Measurements from ENCODE around the gene NOP10. TPM values are rescaled to one million over a fixed set of nuclear protein-coding genes. Genes with fewer than 3 reads are reported as not detected.
"Not testable (repeated sequence)": the region's sequence is repeated elsewhere in the genome, so short reads cannot be mapped to it uniquely, and the experiment has no call there.

The NOP10 gene
- total RNA-seq, 3 donors from 2014 or later (not counting 1 experiment from before 2014, with no cell fraction given): 56.6 to 69.9 (median 56.7) TPM

DNA sequence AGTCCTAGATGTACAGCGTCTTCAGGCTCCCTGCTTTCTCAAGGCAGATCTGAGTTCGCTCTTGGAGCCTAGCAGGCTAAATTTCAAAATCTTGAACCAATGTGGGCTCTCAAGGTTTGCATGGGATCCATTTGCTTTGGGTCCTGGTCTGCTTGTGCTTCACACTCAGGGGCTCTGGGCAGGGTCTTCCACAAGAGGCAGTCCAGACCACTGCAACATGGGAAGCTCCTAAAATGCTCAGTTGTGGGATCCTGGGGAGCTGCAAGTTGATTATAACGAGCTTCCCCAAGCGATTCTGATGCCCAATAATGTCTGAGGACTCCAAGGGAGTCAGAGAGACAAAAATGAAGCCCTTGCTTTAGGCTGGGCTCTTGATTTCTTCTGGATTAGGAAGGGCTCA, 6.8 kb upstream of the NOP10 start:
- no peak overlapping the region for H3K27ac Mint-ChIP-seq
- H3K27me3 Mint-ChIP-seq (ENCODE audit: low read depth in 2 of 2): peaks cover 0 to 3% of the 10 kb centered on the region in 2 donors
- intact Hi-C loops (cut with micrococcal nuclease): no loop called here
- H3K4me1 Mint-ChIP-seq: no peaks in the 10 kb centered on the region
- DNase-seq (no peak), ATAC-seq (no peak)
- peaks cover 2% of the 10 kb centered on the region for H3K36me3 ChIP-seq (ENCODE audit: control insufficient read depth, insufficient read depth, low read length)
- TF ChIP-seq, protein P1, sequence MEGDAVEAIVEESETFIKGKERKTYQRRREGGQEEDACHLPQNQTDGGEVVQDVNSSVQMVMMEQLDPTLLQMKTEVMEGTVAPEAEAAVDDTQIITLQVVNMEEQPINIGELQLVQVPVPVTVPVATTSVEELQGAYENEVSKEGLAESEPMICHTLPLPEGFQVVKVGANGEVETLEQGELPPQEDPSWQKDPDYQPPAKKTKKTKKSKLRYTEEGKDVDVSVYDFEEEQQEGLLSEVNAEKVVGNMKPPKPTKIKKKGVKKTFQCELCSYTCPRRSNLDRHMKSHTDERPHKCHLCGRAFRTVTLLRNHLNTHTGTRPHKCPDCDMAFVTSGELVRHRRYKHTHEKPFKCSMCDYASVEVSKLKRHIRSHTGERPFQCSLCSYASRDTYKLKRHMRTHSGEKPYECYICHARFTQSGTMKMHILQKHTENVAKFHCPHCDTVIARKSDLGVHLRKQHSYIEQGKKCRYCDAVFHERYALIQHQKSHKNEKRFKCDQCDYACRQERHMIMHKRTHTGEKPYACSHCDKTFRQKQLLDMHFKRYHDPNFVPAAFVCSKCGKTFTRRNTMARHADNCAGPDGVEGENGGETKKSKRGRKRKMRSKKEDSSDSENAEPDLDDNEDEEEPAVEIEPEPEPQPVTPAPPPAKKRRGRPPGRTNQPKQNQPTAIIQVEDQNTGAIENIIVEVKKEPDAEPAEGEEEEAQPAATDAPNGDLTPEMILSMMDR (IDR thresholded peaks at IDR 0.05): no peak
- H3K9me3 Mint-ChIP-seq: no peaks in the 10 kb centered on the region
- no peak overlapping the region for H3K27ac ChIP-seq (ENCODE audit: low read length)
- no peaks in the 10 kb centered on the region for H3K9me3 ChIP-seq (ENCODE audit: control insufficient read depth, insufficient read depth, low read length)
- no peaks in the 10 kb centered on the region for H3K36me3 Mint-ChIP-seq
- H3K4me3 ChIP-seq (ENCODE audit: low read length): no peak overlapping the region
- H3K4me1 ChIP-seq (ENCODE audit: control insufficient read depth, insufficient read depth, low read length): no peaks in the 10 kb centered on the region
- H3K27me3 ChIP-seq (ENCODE audit: control insufficient read depth, insufficient read depth, low read length): no peaks in the 10 kb centered on the region
- no peak overlapping the region for H3K4me3 Mint-ChIP-seq
- 89% methylated on average over 4 of the region's 4 CpGs for WGBS (ENCODE audit: insufficient coverage)

- intact Hi-C loops (cut with micrococcal nuclease): no loop called here
- Mint-ChIP-seq H3K4me1 (no peaks in the 10 kb centered on the region), H3K27ac (no peak overlapping the region), H3K36me3 (no peaks in the 10 kb centered on the region), H3K9me3 (no peaks in the 10 kb centered on the region), H3K27me3 (ENCODE audit: low read depth in 2 of 2) (peaks cover 0 to 3% of the 10 kb centered on the region in 2 donors), H3K4me3 (no peak overlapping the region)
- no peak overlapping the region for H3K27ac ChIP-seq (ENCODE audit: low read length)
- no peaks in the 10 kb centered on the region for H3K27me3 ChIP-seq (ENCODE audit: control insufficient read depth, insufficient read depth, low read length)
- WGBS (ENCODE audit: insufficient coverage): 80% methylated on average over 1 of the region's 1 CpG
- no peaks in the 10 kb centered on the region for H3K4me1 ChIP-seq (ENCODE audit: control insufficient read depth, insufficient read depth, low read length)
- no peak for DNase-seq
- TF ChIP-seq, protein P1 (IDR thresholded peaks at IDR 0.05): no peak
- no peak for ATAC-seq
- no peaks in the 10 kb centered on the region for H3K36me3 ChIP-seq (ENCODE audit: control insufficient read depth, insufficient read depth, low read length)
- no peak overlapping the region for H3K4me3 ChIP-seq (ENCODE audit: low read length)
- no peaks in the 10 kb centered on the region for H3K9me3 ChIP-seq (ENCODE audit: control insufficient read depth, insufficient read depth, low read length)
Observed at GRCh38 chr15:34348735-34349300, 5.9 kb upstream of the NOP10 start.

GRCh38 chr15:34347951-34348638, 5.2 kb upstream of the NOP10 start:
- WGBS (ENCODE audit: insufficient coverage): 88% methylated on average over 13 of the region's 13 CpGs
- no peaks in the 10 kb centered on the region for H3K9me3 Mint-ChIP-seq

DNA sequence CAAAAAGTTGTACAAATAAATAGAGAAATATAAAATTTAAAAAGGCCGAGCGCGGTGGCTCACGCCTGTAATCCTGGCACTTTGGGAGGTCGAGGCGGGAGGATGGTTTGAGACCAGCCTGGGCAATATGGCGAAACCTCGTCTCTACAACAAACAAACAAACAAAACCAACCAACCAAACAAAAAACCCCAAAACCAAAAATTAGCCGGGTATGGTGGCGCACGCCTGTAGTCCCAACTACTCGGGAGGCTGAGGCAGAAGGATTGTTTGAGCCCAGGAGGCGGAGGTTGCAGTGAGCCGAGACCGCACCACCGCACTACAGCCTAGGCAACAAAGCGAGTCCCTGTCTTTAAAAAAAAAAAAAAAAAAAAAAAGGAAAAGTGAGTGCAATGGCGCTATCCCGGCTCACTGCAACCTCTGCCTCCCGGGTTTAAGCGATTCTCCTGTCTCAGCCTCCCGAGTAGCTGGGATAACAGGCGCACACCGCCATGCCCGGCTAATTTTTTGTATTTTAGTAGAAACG, 661 bp downstream of the NOP10 start:
- H3K9me3 ChIP-seq (ENCODE audit: control insufficient read depth, insufficient read depth, low read length); H3K27ac Mint-ChIP-seq; H3K27me3 ChIP-seq (ENCODE audit: control insufficient read depth, insufficient read depth, low read length); ATAC-seq; H3K36me3 Mint-ChIP-seq; H3K27me3 Mint-ChIP-seq (ENCODE audit: low read depth in 2 of 2); H3K9me3 Mint-ChIP-seq; intact Hi-C loops (cut with micrococcal nuclease): not testable (repeated sequence)
- WGBS (ENCODE audit: insufficient coverage): 14% methylated on average over 18 of the region's 26 CpGs
- peak in 1 of 2 donors; percentile 47 for DNase-seq
- H3K27ac ChIP-seq (ENCODE audit: low read length): peak overlapping the region; percentile 78
- H3K36me3 ChIP-seq (ENCODE audit: control insufficient read depth, insufficient read depth, low read length): peaks cover 23% of the 10 kb centered on the region
- H3K4me3 ChIP-seq (ENCODE audit: low read length): peak overlapping the region; percentile 90
- H3K4me1 ChIP-seq (ENCODE audit: control insufficient read depth, insufficient read depth, low read length): peaks cover 15% of the 10 kb centered on the region
- H3K4me1 Mint-ChIP-seq: peaks cover 11 to 12% of the 10 kb centered on the region in 2 donors
- H3K4me3 Mint-ChIP-seq: peak overlapping the region; percentile 88

More at GRCh38 chr15:34347951-34348638, 5.2 kb upstream of the NOP10 start:
- Mint-ChIP-seq H3K36me3 (no peaks in the 10 kb centered on the region), H3K27ac (no peak overlapping the region), H3K27me3 (ENCODE audit: low read depth in 2 of 2) (peaks cover 0 to 3% of the 10 kb centered on the region in 2 donors), H3K4me3 (no peak overlapping the region), H3K4me1 (no peaks in the 10 kb centered on the region)
- no peak overlapping the region for H3K27ac ChIP-seq (ENCODE audit: low read length)
- H3K4me3 ChIP-seq (ENCODE audit: low read length): no peak overlapping the region
- no peaks in the 10 kb centered on the region for H3K27me3 ChIP-seq (ENCODE audit: control insufficient read depth, insufficient read depth, low read length)
- intact Hi-C loops (cut with micrococcal nuclease): no loop called here
- TF ChIP-seq, protein P1 (IDR thresholded peaks at IDR 0.05): no peak
- H3K4me1 ChIP-seq (ENCODE audit: control insufficient read depth, insufficient read depth, low read length): no peaks in the 10 kb centered on the region
- no peaks in the 10 kb centered on the region for H3K36me3 ChIP-seq (ENCODE audit: control insufficient read depth, insufficient read depth, low read length)
- ATAC-seq (no peak), DNase-seq (no peak)
- no peaks in the 10 kb centered on the region for H3K9me3 ChIP-seq (ENCODE audit: control insufficient read depth, insufficient read depth, low read length)

All from natural killer cell (primary cell).